Inflammatory macrophage treated with lipopolysaccharide for 1 hour (primary cell): ENCODE measurements around the gene MRPL58.
"Not testable (repeated sequence)": the region's sequence is repeated elsewhere in the genome, so short reads cannot be mapped to it uniquely, and the experiment has no call there.

ENCODE experiments used
- DNase-seq, 2 donors: peaks; one replicate each; pipeline ENCODE4 v3.0.0-alpha.2; 2020 to 2022

The MRPL58 gene

GRCh38 chr17:75012346-75013091 lies at the start of gene MRPL58:
TSS of gene MRPL58 (plus strand) at chr17:75012670. CDS start at chr17:75012687, 17 bp downstream.
- DNase-seq: peak; percentile 73 to 85

- DNase-seq: no peak
These were observed 48.8 kb upstream of the MRPL58 start for GRCh38 chr17:74963656-74964055.

- DNase-seq: no peak
These were observed 48.2 kb upstream of the MRPL58 start for GRCh38 chr17:74964246-74964761.

- DNase-seq: no peak
These were observed 47.4 kb upstream of the MRPL58 start for GRCh38 chr17:74964988-74965622.

- no peak for DNase-seq
These were observed 44.1 kb upstream of the MRPL58 start for GRCh38 chr17:74968361-74968780.

- not testable (repeated sequence) for DNase-seq
These were observed 43.0 kb upstream of the MRPL58 start for GRCh38 chr17:74969501-74969900.

GRCh38 chr17:74970395-74970794 lies 42.1 kb upstream of the MRPL58 start:
- no peak for DNase-seq

- DNase-seq: no peak
These were observed 41.2 kb upstream of the MRPL58 start for GRCh38 chr17:74971069-74971841.

- DNase-seq: no peak
These were observed 40.7 kb upstream of the MRPL58 start for GRCh38 chr17:74971842-74972106.

GRCh38 chr17:74972107-74972972 lies 40.1 kb upstream of the MRPL58 start, which contains the start of gene HID1:
TSS of gene HID1 (minus strand) at chr17:74972759. CDS start at chr17:74972656, 103 bp downstream.
- DNase-seq: peak in 1 of 2 donors; percentile 15

GRCh38 chr17:74972973-74973328 lies 39.5 kb upstream of the MRPL58 start:
- no peak for DNase-seq

- no peak for DNase-seq
These were observed 36.5 kb upstream of the MRPL58 start for GRCh38 chr17:74975943-74976342.

GRCh38 chr17:74977802-74978201 lies 34.7 kb upstream of the MRPL58 start:
- DNase-seq: no peak

- DNase-seq: no peak
These were observed 34.2 kb upstream of the MRPL58 start for GRCh38 chr17:74978240-74978639.

GRCh38 chr17:74979408-74980146 lies 32.9 kb upstream of the MRPL58 start:
- no peak for DNase-seq

- DNase-seq: no peak
These were observed 31.0 kb upstream of the MRPL58 start for GRCh38 chr17:74981318-74981978.

- peak; percentile 17 to 30 for DNase-seq
These were observed 30.3 kb upstream of the MRPL58 start for GRCh38 chr17:74981979-74982662.

GRCh38 chr17:74982663-74983313 lies 29.7 kb upstream of the MRPL58 start:
- not testable (repeated sequence) for DNase-seq

GRCh38 chr17:74986206-74986576 lies 26.3 kb upstream of the MRPL58 start:
- DNase-seq: no peak

- peak; percentile 93 to 96 for DNase-seq
These were observed 25.0 kb upstream of the MRPL58 start, which contains the start of gene CDR2L for GRCh38 chr17:74987418-74987908. TSS of gene CDR2L (plus strand) at chr17:74987632. CDS start at chr17:74988044, 412 bp downstream.
